HG02884 (cell line): ENCODE data around the gene PPP6R2.

Experiments used
- ATAC-seq: cut with Tn5 transposase; IDR thresholded peaks from one replicate; pipeline ENCODE4 v1.9.1; 2021; ENCODE audit warnings: mild to moderate bottlenecking, moderate library complexity; ENCODE audit not compliant: unreplicated experiment

Gene PPP6R2

DNA sequence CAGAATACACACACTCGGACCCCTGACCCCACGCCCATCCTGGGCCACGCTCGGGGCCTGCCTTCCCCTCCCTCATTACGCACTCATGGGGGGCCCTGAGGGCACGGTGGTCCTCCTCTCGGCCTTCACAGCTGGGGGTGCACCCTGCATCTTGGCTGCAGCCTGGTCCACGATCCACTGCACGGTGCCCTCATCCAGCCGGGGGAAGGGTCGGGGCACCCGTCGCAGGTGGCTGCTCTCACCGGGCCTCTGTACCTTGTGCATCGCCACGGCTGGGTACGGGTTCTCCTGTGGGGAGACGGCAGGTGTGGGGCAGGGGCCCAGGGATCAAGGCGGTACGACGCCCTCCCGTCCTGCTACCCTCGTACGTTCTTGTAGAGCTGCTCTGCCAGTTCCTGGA, 121.3 kb downstream of the PPP6R2 start:
- no peak for ATAC-seq

DNA sequence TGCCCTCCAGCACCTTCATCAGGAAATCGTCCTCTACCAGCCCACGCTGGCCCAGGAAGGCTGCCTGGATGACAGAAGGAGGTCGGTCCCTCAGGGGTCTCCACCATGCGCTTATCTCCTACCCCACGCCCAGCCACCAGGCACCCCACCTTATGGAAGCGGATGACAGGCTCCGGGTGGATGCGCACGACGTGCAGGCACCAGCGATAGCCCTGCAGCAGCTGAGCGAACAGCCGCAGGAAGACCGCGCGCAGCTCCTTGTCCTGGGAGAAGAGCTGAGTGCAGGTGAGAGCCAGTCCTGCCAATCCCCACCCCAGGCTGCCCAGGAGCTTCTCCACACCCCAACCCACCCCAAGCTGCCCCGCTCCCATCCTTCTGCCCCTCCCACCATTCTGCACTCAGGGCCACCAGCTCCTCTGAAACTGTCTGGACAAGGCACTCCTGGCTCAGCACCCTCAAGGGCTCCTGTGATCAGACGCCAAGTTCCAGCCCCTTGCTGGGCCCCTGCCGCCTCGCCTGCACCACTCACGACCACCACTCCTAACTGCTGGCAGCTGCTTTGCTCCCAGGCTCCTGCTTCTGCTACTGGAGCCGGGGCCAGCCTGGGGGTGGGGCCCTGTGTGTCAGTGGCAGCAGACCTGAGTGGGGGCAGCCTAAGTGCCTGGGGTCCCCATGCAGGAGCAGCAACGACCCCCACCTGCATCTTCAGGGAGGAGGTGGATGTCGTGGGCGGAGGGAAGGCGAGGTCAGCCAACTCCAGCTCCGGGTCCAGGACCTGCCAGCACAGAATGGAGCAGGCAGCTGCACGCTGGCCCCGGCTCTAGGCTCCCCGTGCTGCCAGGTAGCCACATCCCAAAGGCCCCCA, 122.2 kb downstream of the PPP6R2 start:
- ATAC-seq = no peak

DNA sequence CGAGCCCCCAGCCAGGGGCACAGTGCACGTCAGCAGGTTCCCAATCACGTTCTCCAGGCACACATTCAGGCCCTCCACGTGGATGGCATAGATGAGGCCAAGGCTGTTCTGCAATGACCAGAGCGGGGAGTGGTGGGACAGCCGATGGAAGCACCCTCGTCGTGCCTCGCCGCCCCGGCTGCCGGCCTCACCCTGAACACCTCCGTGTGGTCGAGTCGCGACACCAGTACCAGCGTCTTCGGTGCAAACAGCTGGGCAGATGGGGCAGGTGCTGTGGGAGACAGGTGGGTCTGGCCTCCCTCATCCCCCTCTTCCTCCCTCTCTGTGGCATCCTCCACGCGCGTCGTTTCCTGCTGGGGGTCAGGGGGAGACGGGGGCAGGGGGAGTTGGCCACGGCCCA, 124.2 kb downstream of the PPP6R2 start:
- ATAC-seq = no peak

GRCh38 chr22:50467773-50468440, 124.8 kb downstream of the PPP6R2 start:
- no peak for ATAC-seq

DNA sequence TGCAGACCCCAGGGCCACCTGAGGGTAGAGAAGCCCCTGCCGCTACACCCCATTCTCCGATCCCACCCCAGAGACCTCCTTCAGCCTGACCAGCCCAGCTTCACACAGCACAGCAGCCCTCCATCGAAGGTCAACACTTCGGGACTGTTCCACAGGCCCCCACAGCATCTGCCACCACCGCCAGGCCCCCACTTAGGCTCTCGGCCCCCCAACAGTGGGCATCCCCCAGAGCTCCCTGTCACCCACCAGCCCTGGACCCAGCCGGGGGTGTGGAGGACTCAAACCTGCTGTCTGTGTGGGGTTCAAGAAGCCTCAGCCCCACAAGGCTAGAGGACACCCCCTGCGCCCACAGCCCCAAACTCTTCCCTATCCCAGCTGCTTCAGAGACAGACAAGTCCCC, 125.5 kb downstream of the PPP6R2 start:
- no peak for ATAC-seq

DNA sequence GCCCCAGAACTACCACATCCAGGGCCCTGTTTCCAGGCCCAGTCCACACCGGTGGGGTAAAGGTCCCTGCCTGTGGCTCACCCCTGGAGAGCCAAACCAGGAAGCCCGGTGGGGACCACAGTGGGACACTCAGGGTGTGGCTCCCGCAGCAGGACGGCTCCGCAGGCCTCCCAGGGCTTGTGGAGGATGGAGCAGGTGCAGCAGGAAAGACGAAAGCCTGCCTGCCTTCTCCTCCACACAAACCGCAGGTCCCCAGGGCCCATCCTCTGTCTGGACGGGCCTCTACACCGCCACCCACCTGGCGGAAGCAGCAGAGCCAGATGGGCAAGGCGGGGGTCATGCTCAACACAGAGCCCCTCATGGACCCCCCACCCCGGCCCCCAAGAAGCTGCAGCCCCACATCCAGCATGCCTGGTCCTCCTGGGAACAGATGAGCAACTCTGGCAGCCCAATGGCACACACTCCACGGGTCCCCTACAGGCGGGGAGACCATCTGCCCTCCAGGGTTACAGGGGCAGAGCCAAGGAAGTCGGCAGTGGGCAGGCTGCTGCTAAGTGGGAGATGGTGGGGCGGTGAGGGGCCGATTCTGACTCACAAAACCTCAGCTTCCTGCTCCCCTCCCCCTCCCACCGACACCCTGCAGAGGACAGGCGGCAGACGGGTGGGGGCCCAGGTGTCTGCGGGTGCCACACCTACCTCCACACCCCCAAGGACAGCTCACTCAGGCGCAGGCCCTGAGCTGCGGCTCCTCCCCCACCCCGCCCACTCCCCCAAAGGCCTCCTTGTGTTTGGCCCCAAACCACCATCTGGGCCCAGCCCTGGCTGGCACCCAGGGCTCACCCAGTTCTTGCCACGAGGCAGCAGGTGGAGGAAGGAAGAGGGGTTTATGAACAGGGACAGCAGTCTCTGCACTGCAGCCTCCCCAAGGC, 126.5 kb downstream of the PPP6R2 start:
- no peak for ATAC-seq

GRCh38 chr22:50470491-50470890, 127.4 kb downstream of the PPP6R2 start:
- ATAC-seq = no peak

DNA sequence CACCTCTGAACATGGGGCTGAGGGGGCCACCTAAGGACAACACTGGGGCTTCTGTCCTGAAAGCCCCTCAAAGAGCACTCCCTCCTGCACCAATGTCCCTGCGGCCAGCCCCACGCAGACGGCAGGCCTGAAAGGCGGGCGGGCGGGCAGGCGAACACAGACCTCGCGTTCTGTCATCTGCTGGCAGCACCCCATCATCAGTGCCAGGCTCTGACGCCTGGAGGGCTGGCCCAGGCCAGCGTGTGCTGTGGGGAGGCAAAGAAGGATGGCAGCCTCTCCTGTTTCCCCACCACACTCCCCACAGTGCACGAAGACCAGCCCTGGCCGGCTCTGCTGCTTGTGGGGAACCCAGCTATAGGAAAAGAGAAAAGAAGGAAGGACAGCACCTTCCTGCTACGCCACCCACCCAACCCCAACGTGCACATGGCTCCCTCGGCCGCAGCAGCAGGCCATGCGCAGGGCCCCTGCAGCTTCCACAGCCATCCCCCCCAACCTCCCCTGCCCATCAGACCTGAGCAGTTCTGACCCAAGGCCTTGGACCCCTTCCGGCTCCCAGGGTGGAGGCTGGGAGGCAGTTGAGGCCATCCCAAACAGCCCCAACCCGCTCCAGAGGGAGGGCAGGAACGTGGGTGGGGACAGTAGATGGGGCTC, 128.2 kb downstream of the PPP6R2 start:
- ATAC-seq = no peak

DNA sequence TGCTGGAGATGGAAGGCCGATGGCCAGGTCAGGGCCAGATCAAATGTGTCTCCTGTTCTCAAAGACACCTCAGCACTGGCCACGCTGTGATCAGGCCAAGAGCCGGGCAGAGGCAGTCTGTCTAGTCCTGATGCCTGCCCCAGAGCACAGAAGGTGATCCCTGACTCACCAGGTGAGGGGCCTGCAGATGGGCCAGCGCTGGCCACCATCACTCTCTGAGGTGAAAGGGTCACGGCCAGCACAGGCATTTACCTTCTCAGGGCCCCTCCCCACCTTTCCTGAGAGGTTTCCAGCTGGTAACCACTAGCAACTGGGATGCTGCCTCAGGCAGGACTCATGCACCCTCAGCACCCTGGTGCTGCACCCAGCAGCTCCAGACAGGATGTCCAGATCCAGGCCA, 128.8 kb downstream of the PPP6R2 start:
- no peak for ATAC-seq

GRCh38 chr22:50473088-50473487, 130.0 kb downstream of the PPP6R2 start:
- no peak for ATAC-seq

DNA sequence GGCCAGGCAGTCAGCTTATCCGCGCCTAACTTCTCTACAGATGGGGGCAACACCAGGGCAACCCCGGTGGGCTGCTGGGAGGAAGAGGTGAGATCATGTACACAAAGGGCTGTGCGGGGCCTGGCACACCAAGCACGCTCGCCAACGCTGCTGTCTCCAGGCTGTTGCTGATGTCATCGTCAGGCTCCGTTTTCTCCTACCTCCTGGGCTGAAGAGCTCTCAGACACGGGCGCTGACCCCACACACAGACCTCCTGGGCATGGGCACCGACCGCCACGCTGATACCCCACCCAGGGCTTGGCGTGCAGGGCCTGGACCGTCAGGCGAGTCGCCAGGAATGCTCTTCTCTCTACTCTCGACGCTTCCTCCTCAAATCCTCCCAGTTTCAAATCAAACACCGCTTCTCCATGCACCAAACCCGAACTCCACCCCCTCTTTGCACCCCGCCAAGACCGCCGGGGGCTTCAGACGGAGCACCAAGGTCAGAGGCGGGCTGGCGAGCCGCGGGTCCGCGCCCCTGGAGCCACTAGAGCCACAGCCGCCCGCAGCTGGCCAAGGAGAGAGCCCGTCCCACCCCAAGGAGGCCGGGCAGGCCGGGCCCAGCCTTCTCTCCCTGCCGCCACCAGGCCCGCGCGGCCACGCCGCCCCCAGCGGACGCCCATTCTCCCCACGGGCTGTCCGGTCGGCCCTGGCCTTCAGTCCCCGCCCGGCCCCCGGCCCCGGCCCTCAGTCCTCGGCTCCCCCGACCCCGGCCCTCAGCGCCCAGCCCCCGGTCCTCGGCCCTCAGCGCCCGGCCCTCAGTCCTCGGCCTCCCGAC, 130.9 kb downstream of the PPP6R2 start:
- ATAC-seq = no peak

- ATAC-seq = peak; percentile 68
Measured at GRCh38 chr22:50474710-50475651, 131.9 kb downstream of the PPP6R2 start, which contains the start of gene SBF1. Gene SBF1 (minus strand): TSS chr22:50475035. CDS start chr22:50474840, 195 bp downstream.

DNA sequence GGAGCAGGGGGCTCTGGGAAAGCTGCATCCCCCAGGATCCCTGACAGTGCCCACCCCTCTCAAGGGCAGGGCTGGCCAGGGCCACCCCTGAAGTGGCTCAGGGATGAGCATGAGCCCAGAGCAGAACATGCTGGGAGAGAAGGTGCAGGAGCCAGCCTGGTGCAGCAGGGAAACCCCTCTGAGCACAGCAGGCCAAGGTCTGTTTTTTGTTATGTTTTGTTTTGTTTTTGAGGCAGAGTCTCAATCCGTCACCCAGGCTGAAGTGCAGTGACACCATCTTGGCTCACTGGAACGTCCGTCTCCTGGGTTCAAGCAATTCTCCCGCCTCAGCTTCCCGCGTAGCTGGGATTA, 132.5 kb downstream of the PPP6R2 start:
- ATAC-seq = no peak

DNA sequence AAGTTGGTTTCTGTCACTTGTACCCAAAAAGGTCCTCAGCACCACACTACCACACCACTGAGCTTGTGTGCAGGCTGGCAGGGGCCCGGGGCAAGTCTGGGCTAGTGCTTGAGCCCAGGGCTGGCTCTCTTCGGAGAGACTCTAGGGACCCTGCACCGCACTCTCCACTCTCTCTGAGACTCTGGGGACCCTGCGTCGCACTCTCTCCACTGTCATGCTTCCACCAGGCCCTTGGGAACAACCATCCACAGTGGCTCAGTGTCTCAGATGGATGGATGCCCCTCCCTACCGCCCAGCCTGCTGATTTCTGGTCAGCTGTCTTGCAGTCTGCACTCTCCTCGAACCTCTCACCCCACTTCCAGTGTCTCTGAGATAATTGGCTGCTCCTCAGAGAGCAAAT, 133.7 kb downstream of the PPP6R2 start:
- ATAC-seq = no peak

DNA sequence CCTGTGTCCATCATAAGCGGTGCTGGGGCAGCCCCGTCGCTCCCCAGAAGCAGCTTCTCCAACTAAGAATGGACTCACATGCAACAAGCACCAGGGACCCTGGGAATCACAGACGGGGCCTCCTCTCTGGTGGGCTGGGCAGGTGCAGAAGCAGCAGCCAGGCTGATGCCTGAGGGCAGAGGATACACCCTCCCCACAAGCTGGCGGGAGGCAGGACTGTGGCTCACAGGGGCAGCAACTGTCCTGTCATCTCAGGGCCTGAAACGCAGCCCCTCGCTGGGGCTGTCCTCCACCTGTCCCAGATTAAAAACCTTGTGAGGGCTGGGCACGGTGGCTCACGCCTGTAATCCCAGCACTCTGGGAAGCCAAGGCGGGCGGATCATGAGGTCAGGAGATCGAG, 134.8 kb downstream of the PPP6R2 start:
- no peak for ATAC-seq

DNA sequence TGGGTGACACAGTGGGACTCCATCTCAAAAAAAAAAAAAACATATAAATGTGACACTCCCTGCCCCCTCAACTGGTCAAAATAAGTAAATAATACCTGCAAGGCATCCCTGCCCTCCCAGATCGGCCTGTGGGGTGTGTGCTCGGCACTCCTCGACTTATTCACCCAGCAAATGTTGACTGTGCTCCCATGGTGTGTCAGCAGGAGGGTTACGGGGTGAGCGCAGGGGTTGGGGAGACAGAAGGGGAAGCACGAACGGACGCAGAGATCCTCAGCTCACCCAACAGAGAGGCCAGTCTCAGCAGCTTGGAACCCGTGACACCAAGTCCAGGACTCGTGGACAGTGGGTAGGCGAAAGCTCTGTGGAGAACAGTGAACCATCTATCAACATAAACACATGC, 136.6 kb downstream of the PPP6R2 start:
- ATAC-seq = no peak

- ATAC-seq = no peak
Measured at GRCh38 chr22:50481045-50481439, 137.9 kb downstream of the PPP6R2 start.

DNA sequence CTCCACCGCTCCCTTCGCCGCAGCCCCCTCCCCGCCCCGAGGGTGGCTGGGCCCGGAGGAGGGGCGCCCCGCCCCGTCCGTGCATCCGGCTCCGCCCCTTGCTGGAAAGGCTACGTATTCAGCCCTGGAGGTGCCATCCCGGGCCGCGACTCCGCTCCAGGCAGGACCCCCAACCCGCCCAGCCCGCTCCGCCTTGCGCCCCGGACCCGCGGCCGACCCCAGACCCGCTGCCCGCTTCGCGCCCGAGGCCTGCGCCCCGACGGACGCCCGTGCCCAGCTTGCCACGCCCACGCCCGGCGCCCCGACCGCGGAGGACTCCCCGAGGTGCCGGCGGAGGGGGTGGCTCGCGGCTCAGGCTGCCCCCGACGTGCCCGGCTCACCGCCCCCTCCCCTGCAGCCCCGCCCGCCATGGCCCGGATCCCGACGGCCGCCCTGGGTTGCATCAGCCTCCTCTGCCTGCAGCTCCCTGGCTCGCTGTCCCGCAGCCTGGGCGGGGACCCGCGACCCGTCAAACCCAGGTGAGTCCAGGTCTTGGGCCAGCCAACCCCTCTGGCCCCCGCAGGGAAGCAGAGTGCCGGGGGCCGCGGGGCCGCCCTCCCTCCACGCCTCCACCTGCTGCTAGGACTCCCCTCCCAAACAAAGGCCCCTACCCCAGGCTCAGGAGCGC, 138.4 kb downstream of the PPP6R2 start, which contains the start of gene ADM2:
ADM2 (plus strand) TSS at position 104 of the 667 bp plus-strand sequence; CDS start at position 409, 305 bp downstream.
- no peak for ATAC-seq
